ENCODE results near the gene ANXA11. TPM values are rescaled to one million over a fixed set of nuclear protein-coding genes. Genes with fewer than 3 reads are reported as not detected.
A peak's percentile ranks its signal among the peaks of the same experiment; 100 is the strongest.

The ANXA11 gene
- total RNA-seq, 1 experiment from 2014 or later: 241 TPM

DNA sequence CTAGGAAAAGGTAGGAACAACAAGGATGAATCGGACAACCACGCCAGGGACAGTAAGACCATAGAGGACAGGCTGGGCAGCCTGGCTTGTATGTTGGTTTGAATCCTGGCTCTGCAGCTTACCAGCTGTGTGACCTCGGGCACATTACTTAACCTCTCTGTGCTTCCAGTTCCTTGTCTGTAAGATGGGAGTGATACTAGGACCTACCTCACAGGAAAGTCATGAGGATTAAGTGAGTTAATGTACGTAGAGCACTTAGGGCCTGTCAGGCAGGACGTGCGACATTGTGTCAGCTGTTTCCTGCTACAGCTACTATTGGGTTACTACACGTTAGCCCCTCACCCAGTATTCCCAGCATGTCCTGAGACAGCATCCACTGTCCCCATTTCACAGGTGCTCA lies 40.7 kb downstream of the ANXA11 start:
- Histone ChIP-seq H3K27me3 (ENCODE audit: control insufficient read depth, insufficient read depth, low read length) (no peaks in the 10 kb centered on the region), H3K36me3 (ENCODE audit: control insufficient read depth, insufficient read depth, low read length) (no peaks in the 10 kb centered on the region), H3K9me3 (ENCODE audit: control insufficient read depth, insufficient read depth, low read depth, low read length) (no peaks in the 10 kb centered on the region), H3K27ac (ENCODE audit: low read length) (no peak overlapping the region), H3K4me3 (ENCODE audit: low read depth in 2 of 2, low read length in 2 of 2) (no peak overlapping the region), H3K4me1 (ENCODE audit: control insufficient read depth, insufficient read depth, low read length) (peaks cover 16% of the 10 kb centered on the region)
- no peak for DNase-seq (ENCODE audit: low read depth, low spot score)
- in situ Hi-C loops (cut with HindIII; ENCODE audit: low pct_unique_long_range_greater_than_20kb, low sequenced_read_pairs) (no loop called here), intact Hi-C loops (cut with micrococcal nuclease; ENCODE audit: unreplicated experiment) (no loop called here)
- BruUV-seq (replicated peaks): no TSS peak
- no peak for ATAC-seq
- ChIA-PET CTCF (no interaction called here), POLR2A (no interaction called here)
- TF ChIP-seq, protein P1, sequence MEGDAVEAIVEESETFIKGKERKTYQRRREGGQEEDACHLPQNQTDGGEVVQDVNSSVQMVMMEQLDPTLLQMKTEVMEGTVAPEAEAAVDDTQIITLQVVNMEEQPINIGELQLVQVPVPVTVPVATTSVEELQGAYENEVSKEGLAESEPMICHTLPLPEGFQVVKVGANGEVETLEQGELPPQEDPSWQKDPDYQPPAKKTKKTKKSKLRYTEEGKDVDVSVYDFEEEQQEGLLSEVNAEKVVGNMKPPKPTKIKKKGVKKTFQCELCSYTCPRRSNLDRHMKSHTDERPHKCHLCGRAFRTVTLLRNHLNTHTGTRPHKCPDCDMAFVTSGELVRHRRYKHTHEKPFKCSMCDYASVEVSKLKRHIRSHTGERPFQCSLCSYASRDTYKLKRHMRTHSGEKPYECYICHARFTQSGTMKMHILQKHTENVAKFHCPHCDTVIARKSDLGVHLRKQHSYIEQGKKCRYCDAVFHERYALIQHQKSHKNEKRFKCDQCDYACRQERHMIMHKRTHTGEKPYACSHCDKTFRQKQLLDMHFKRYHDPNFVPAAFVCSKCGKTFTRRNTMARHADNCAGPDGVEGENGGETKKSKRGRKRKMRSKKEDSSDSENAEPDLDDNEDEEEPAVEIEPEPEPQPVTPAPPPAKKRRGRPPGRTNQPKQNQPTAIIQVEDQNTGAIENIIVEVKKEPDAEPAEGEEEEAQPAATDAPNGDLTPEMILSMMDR (IDR thresholded peaks at IDR 0.05): no peak
- TF ChIP-seq, protein P2, sequence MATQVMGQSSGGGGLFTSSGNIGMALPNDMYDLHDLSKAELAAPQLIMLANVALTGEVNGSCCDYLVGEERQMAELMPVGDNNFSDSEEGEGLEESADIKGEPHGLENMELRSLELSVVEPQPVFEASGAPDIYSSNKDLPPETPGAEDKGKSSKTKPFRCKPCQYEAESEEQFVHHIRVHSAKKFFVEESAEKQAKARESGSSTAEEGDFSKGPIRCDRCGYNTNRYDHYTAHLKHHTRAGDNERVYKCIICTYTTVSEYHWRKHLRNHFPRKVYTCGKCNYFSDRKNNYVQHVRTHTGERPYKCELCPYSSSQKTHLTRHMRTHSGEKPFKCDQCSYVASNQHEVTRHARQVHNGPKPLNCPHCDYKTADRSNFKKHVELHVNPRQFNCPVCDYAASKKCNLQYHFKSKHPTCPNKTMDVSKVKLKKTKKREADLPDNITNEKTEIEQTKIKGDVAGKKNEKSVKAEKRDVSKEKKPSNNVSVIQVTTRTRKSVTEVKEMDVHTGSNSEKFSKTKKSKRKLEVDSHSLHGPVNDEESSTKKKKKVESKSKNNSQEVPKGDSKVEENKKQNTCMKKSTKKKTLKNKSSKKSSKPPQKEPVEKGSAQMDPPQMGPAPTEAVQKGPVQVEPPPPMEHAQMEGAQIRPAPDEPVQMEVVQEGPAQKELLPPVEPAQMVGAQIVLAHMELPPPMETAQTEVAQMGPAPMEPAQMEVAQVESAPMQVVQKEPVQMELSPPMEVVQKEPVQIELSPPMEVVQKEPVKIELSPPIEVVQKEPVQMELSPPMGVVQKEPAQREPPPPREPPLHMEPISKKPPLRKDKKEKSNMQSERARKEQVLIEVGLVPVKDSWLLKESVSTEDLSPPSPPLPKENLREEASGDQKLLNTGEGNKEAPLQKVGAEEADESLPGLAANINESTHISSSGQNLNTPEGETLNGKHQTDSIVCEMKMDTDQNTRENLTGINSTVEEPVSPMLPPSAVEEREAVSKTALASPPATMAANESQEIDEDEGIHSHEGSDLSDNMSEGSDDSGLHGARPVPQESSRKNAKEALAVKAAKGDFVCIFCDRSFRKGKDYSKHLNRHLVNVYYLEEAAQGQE (IDR thresholded peaks at IDR 0.05; ENCODE audit: insufficient read depth in 1 of 2, low read depth in 2 of 2, low read length in 1 of 2): no peak
- TF ChIP-seq TCF7L2 (IDR thresholded peaks at IDR 0.05; ENCODE audit: low read depth, low read length) (no peak), SIN3A (IDR thresholded peaks at IDR 0.05; ENCODE audit: borderline replicate concordance, insufficient read depth, low read depth, low read length) (no peak), POLR2AphosphoS5 (IDR thresholded peaks at IDR 0.05; ENCODE audit: low read depth, low read length) (no peak)

GRCh38 chr10:80163741-80164341 lies 41.5 kb downstream of the ANXA11 start:
- Histone ChIP-seq H3K27me3 (ENCODE audit: control insufficient read depth, insufficient read depth, low read length) (no peaks in the 10 kb centered on the region), H3K4me1 (ENCODE audit: control insufficient read depth, insufficient read depth, low read length) (peaks cover 24% of the 10 kb centered on the region), H3K27ac (ENCODE audit: low read length) (no peak overlapping the region), H3K9me3 (ENCODE audit: control insufficient read depth, insufficient read depth, low read depth, low read length) (no peaks in the 10 kb centered on the region), H3K36me3 (ENCODE audit: control insufficient read depth, insufficient read depth, low read length) (no peaks in the 10 kb centered on the region), H3K4me3 (ENCODE audit: low read depth in 2 of 2, low read length in 2 of 2) (no peak overlapping the region)
- ChIA-PET POLR2A (no interaction called here), CTCF (no interaction called here)
- intact Hi-C loops (cut with micrococcal nuclease; ENCODE audit: unreplicated experiment) (no loop called here), in situ Hi-C loops (cut with HindIII; ENCODE audit: low pct_unique_long_range_greater_than_20kb, low sequenced_read_pairs) (no loop called here)
- ATAC-seq: peak; percentile 54
- DNase-seq (ENCODE audit: low read depth, low spot score): no peak
- TF ChIP-seq TCF7L2 (IDR thresholded peaks at IDR 0.05; ENCODE audit: low read depth, low read length) (no peak), SIN3A (IDR thresholded peaks at IDR 0.05; ENCODE audit: borderline replicate concordance, insufficient read depth, low read depth, low read length) (no peak), POLR2AphosphoS5 (IDR thresholded peaks at IDR 0.05; ENCODE audit: low read depth, low read length) (no peak; the same call in 1 of the 2 replicates)
- TF ChIP-seq, protein P2 (IDR thresholded peaks at IDR 0.05; ENCODE audit: insufficient read depth in 1 of 2, low read depth in 2 of 2, low read length in 1 of 2): no peak
- TF ChIP-seq, protein P1 (IDR thresholded peaks at IDR 0.05): no peak
- BruUV-seq (replicated peaks): no TSS peak
